ENCODE measurements around the gene TMEM266. TPM values are rescaled to one million over a fixed set of nuclear protein-coding genes. Genes with fewer than 3 reads are reported as not detected.

Gene TMEM266
- total and polyA plus RNA-seq, 7 donors: 0.27 to 1.1 TPM; not detected in 5

DNA sequence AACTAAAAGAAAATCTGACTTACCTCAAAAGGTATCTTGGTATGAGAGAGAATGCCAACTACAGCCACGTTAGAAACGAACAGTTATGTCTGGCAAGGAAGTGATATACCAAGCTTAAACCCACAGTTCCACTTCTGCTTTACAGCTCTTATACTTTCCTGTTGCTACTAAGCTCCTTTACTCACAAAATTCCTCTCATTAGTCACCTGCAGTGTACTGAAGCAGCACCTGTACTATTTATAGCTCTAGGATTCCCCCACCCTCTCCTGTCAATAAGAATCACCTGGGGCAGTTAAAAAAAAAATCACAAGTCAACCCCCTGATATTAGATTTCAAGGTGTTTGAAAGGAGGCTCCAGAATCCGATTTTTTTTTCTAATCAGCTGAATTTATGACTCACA is 2.9 kb upstream of the TMEM266 start:
- 3 to 13% methylated on average over 3 of the region's 3 CpGs for WGBS, 2 donors
- H3K4me3 ChIP-seq: peak overlapping the region in 1 of 4 donors; percentile 23
- no peak overlapping the region for H3K27ac ChIP-seq
- no peaks in the 10 kb centered on the region for H3K36me3 ChIP-seq
- H3K9me3 ChIP-seq: no peaks in the 10 kb centered on the region
- TF ChIP-seq EP300 (IDR thresholded peaks at IDR 0.05) (no peak), POLR2A (IDR thresholded peaks at IDR 0.05) (no peak), POLR2AphosphoS5 (IDR thresholded peaks at IDR 0.05) (no peak)
- TF ChIP-seq, protein P1, sequence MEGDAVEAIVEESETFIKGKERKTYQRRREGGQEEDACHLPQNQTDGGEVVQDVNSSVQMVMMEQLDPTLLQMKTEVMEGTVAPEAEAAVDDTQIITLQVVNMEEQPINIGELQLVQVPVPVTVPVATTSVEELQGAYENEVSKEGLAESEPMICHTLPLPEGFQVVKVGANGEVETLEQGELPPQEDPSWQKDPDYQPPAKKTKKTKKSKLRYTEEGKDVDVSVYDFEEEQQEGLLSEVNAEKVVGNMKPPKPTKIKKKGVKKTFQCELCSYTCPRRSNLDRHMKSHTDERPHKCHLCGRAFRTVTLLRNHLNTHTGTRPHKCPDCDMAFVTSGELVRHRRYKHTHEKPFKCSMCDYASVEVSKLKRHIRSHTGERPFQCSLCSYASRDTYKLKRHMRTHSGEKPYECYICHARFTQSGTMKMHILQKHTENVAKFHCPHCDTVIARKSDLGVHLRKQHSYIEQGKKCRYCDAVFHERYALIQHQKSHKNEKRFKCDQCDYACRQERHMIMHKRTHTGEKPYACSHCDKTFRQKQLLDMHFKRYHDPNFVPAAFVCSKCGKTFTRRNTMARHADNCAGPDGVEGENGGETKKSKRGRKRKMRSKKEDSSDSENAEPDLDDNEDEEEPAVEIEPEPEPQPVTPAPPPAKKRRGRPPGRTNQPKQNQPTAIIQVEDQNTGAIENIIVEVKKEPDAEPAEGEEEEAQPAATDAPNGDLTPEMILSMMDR (IDR thresholded peaks at IDR 0.05): no peak
- peaks cover 0 to 22% (median 14%) of the 10 kb centered on the region in 3 donors for H3K27me3 ChIP-seq
- no peak for DNase-seq
- intact Hi-C loops (cut with DNase I): loop anchor here (1.0 kb wide), 1 partner anchor 82 kb away; no protein-coding TSS in a partner anchor
- H3K4me1 ChIP-seq: peaks cover 0 to 19% (median 16%) of the 10 kb centered on the region in 4 donors

DNA sequence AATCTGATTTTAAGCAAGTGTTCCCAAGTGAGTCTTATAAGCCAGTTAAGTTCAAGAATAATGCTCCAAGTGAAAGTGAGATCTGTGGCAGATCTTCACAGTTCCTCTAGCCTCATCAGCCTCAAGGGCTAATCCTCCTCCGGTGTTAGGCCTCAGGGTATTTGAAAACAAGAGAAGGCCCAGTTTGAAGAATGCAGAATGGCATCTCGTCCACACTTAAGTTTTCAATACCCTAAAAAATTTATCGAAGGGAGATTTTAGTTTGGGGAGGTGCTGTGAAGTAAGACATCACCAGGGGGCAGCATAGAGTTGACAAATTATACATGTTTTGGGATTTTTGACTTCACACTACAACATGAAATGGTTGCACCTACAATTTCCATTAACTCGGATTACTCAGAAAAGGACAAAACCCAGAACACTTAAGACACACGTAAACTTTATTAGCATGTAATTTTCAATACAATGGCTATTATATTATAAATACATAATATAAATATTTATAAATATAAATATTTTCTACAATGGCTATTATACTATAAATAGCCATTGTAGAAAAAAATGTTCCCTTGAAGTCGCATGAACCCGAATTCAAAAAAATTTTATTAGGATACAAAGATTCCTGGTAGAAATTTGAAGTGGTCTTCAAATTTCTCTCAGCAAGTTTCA is 2.3 kb upstream of the TMEM266 start:
- no peaks in the 10 kb centered on the region for H3K9me3 ChIP-seq
- H3K4me3 ChIP-seq: peak overlapping the region in 1 of 4 donors; percentile 23
- H3K27ac ChIP-seq: no peak overlapping the region
- H3K27me3 ChIP-seq: peaks cover 0 to 22% (median 14%) of the 10 kb centered on the region in 3 donors
- H3K4me1 ChIP-seq: peaks cover 0 to 19% (median 16%) of the 10 kb centered on the region in 4 donors
- intact Hi-C loops (cut with DNase I): loop anchor here (1.0 kb wide), 1 partner anchor 82 kb away; no protein-coding TSS in a partner anchor
- no peak for DNase-seq
- TF ChIP-seq, protein P1 (IDR thresholded peaks at IDR 0.05): peak in 3 of 4 experiments; percentile 51 to 71 (median 59)
- TF ChIP-seq POLR2A (IDR thresholded peaks at IDR 0.05) (no peak), EP300 (IDR thresholded peaks at IDR 0.05) (no peak)
- WGBS, 2 donors: 2% methylated on average over 7 of the region's 7 CpGs
- no peaks in the 10 kb centered on the region for H3K36me3 ChIP-seq

DNA sequence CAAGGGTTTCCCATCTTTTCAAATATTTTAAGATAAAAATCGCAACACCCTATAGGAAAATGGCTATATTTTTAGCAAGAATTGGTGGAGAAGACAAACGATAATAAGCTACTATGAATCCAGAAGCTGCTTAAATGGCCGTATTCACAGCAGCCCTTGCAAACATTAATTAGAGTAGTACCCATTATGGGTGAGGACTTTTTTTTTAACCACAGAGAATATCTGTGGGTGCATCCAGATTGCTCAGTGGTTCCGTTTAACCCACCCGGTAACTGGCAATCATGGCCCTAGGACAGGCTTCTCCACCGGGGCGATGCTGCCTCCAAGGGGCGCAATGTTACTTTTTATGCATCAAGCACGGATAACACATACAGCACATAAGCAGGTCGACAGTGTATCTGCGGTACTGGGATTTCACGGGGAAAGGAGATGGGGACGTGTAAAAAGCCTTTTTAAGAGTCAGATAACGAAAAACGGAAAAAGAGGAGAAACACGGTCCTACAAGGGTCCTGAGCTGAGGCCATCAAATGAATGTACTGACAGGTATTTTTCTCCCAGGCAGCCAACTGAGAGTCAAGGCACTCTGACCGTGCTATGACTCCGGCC is 968 bp upstream of the TMEM266 start:
- H3K9me3 ChIP-seq: no peaks in the 10 kb centered on the region
- no peak for DNase-seq
- intact Hi-C loops (cut with DNase I): no loop called here
- TF ChIP-seq POLR2A (IDR thresholded peaks at IDR 0.05): no peak
- no peak for TF ChIP-seq EP300 (IDR thresholded peaks at IDR 0.05)
- TF ChIP-seq, protein P1 (IDR thresholded peaks at IDR 0.05): no peak
- TF ChIP-seq POLR2AphosphoS5 (IDR thresholded peaks at IDR 0.05): no peak
- H3K4me1 ChIP-seq: peaks cover 0 to 19% (median 16%) of the 10 kb centered on the region in 4 donors
- H3K36me3 ChIP-seq: no peaks in the 10 kb centered on the region
- WGBS, 2 donors: 9 to 12% methylated on average over 18 of the region's 18 CpGs
- peaks cover 0 to 22% (median 9%) of the 10 kb centered on the region in 3 donors for H3K27me3 ChIP-seq
- H3K27ac ChIP-seq: no peak overlapping the region
- H3K4me3 ChIP-seq: peak overlapping the region; percentile 45 to 70 (median 60)

DNA sequence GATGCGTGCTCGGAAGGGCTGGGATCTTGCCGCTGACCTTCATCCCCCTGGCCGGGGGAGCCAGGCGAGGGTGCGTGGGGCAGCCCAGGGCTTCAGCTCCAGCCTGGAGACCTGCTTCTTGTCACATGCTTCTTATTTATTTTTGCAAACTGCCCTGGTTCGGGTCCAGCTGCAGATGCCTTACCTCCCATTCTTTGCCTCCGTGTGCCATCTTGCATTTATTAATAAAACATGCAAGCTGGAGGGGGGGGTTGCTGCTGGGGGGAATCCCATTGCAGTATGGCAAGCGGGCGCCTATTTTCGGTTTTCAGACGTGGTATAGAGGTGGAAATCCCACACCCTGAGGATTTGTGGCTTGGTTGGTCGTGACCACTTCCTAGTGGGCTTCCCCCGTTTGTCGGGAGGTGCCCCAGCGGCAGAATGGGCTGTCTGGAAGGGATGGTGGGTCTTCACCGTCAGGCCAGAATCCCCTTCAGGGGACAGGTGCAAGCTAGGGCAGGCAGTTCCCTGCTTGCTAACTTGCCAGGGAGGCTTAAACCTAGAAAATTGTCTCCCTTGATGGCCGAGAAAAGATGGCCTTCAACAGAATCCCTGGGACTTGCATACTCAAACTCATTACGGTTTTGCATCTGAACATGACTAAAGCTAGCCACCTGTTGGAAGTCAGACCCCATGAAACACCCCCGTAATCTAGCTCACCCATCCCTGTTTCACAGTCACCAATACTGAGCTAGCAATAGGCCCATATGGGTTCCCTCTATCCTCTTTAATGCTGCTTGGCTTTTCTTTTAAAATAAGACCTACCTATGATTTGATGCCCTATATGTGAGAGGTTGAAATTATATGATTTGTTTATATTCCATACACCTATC is 569 bp downstream of the TMEM266 start:
- no peak for DNase-seq
- Histone ChIP-seq H3K9me3 (no peaks in the 10 kb centered on the region), H3K4me3 (peak overlapping the region; percentile 19 to 70 (median 60)), H3K27me3 (peaks cover 0 to 22% (median 10%) of the 10 kb centered on the region in 3 donors), H3K27ac (no peak overlapping the region), H3K4me1 (peaks cover 0 to 19% (median 16%) of the 10 kb centered on the region in 4 donors), H3K36me3 (no peaks in the 10 kb centered on the region)
- WGBS, 2 donors: 15 to 21% methylated on average over 20 of the region's 20 CpGs
- intact Hi-C loops (cut with DNase I): no loop called here
- TF ChIP-seq POLR2AphosphoS5 (IDR thresholded peaks at IDR 0.05) (no peak), POLR2A (IDR thresholded peaks at IDR 0.05) (no peak), EP300 (IDR thresholded peaks at IDR 0.05) (no peak)
- TF ChIP-seq, protein P1 (IDR thresholded peaks at IDR 0.05): no peak

All from sigmoid colon (tissue), 7 donors.